ENCODE results near the gene KIAA0825. TPM values are rescaled to one million over a fixed set of nuclear protein-coding genes. Genes with fewer than 3 reads are reported as not detected.

The KIAA0825 gene
- total RNA-seq, 2 experiments from 2014 or later, result 0.19 to 0.32 TPM

- Histone ChIP-seq H3K9me2 (ENCODE audit: insufficient read depth, low read length) (no peaks in the 10 kb centered on the region), H3K27ac (ENCODE audit: low read depth, low read length, poor library complexity, severe bottlenecking) (no peak overlapping the region), H3K4me3 (ENCODE audit: low read depth, low read length, poor library complexity, severe bottlenecking) (no peak overlapping the region), H4K20me1 (ENCODE audit: insufficient read depth, low read length) (no peaks in the 10 kb centered on the region), H3K4me1 (ENCODE audit: insufficient read depth, low read length, poor library complexity, severe bottlenecking) (no peaks in the 10 kb centered on the region), H3K79me2 (ENCODE audit: insufficient read depth, low read depth, low read length) (no peaks in the 10 kb centered on the region), H3K36me3 (ENCODE audit: insufficient read depth, low read length) (no peaks in the 10 kb centered on the region), H3K4me2 (ENCODE audit: low read length) (no peak overlapping the region), H3K9me3 (ENCODE audit: low read length) (no peaks in the 10 kb centered on the region), H2AFZ (ENCODE audit: low read length) (no peak overlapping the region)
- TF ChIP-seq EZH2phosphoT487 (IDR thresholded peaks at IDR 0.05; ENCODE audit: borderline replicate concordance, low read depth, low read length) (no peak), CTCF (conservative IDR thresholded peaks at IDR 0.05; ENCODE audit: low read length) (no peak)
- no TSS peak for BruUV-seq (replicated peaks)
- DNase-seq (ENCODE audit: low spot score), result no peak
- POLR2A ChIA-PET, result no interaction called here
- intact Hi-C loops (cut with micrococcal nuclease; ENCODE audit: unreplicated experiment), result no loop called here
- CTCF ChIA-PET (ENCODE audit: unreplicated experiment), result no interaction called here
Observed at GRCh38 chr5:94223235-94223634, 395.2 kb downstream of the KIAA0825 start.

GRCh38 chr5:94218374-94218773, 400.0 kb downstream of the KIAA0825 start:
- Histone ChIP-seq H2AFZ (ENCODE audit: low read length) (no peak overlapping the region), H3K4me1 (ENCODE audit: insufficient read depth, low read length, poor library complexity, severe bottlenecking) (no peaks in the 10 kb centered on the region), H3K27ac (ENCODE audit: low read depth, low read length, poor library complexity, severe bottlenecking) (no peak overlapping the region), H3K4me2 (ENCODE audit: low read length) (no peak overlapping the region), H3K9me3 (ENCODE audit: low read length) (no peaks in the 10 kb centered on the region), H3K36me3 (ENCODE audit: insufficient read depth, low read length) (no peaks in the 10 kb centered on the region), H4K20me1 (ENCODE audit: insufficient read depth, low read length) (no peaks in the 10 kb centered on the region), H3K4me3 (ENCODE audit: low read depth, low read length, poor library complexity, severe bottlenecking) (no peak overlapping the region), H3K9me2 (ENCODE audit: insufficient read depth, low read length) (no peaks in the 10 kb centered on the region), H3K79me2 (ENCODE audit: insufficient read depth, low read depth, low read length) (no peaks in the 10 kb centered on the region)
- intact Hi-C loops (cut with micrococcal nuclease; ENCODE audit: unreplicated experiment), result no loop called here
- no peak for DNase-seq (ENCODE audit: low spot score)
- BruUV-seq (replicated peaks), result no TSS peak
- POLR2A ChIA-PET, result interaction anchor here (0.6 kb wide), 1 partner anchor 601 kb away, joined by 3 read pairs; no protein-coding TSS in a partner anchor
- CTCF ChIA-PET (ENCODE audit: unreplicated experiment), result no interaction called here
- TF ChIP-seq CTCF (conservative IDR thresholded peaks at IDR 0.05; ENCODE audit: low read length) (no peak), EZH2phosphoT487 (IDR thresholded peaks at IDR 0.05; ENCODE audit: borderline replicate concordance, low read depth, low read length) (no peak)

- H3K27ac ChIP-seq (ENCODE audit: low read depth, low read length, poor library complexity, severe bottlenecking), result no peak overlapping the region
- POLR2A ChIA-PET, result no interaction called here
- no peaks in the 10 kb centered on the region for H4K20me1 ChIP-seq (ENCODE audit: insufficient read depth, low read length)
- H3K4me1 ChIP-seq (ENCODE audit: insufficient read depth, low read length, poor library complexity, severe bottlenecking), result no peaks in the 10 kb centered on the region
- no peaks in the 10 kb centered on the region for H3K9me2 ChIP-seq (ENCODE audit: insufficient read depth, low read length)
- H3K79me2 ChIP-seq (ENCODE audit: insufficient read depth, low read depth, low read length), result no peaks in the 10 kb centered on the region
- no peak for TF ChIP-seq EZH2phosphoT487 (IDR thresholded peaks at IDR 0.05; ENCODE audit: borderline replicate concordance, low read depth, low read length)
- no peak overlapping the region for H3K4me2 ChIP-seq (ENCODE audit: low read length)
- H3K9me3 ChIP-seq (ENCODE audit: low read length), result no peaks in the 10 kb centered on the region
- no peaks in the 10 kb centered on the region for H3K36me3 ChIP-seq (ENCODE audit: insufficient read depth, low read length)
- no peak overlapping the region for H3K4me3 ChIP-seq (ENCODE audit: low read depth, low read length, poor library complexity, severe bottlenecking)
- no peak overlapping the region for H2AFZ ChIP-seq (ENCODE audit: low read length)
- DNase-seq (ENCODE audit: low spot score), result no peak
- no TSS peak for BruUV-seq (replicated peaks)
- CTCF ChIA-PET (ENCODE audit: unreplicated experiment), result no interaction called here
- intact Hi-C loops (cut with micrococcal nuclease; ENCODE audit: unreplicated experiment), result no loop called here
Observed at GRCh38 chr5:94217745-94218144, 400.7 kb downstream of the KIAA0825 start.
